GM21529 (cell line): ENCODE measurements around the gene NSUN7.
A peak's percentile ranks its signal among the peaks of the same experiment; 100 is the strongest.
"Not testable (repeated sequence)": the region's sequence is repeated elsewhere in the genome, so short reads cannot be mapped to it uniquely, and the experiment has no call there.

Experiments
- ATAC-seq: cut with Tn5 transposase; IDR thresholded peaks from one replicate; pipeline ENCODE4 v1.9.1; 2021; ENCODE audit not compliant: unreplicated experiment

The NSUN7 gene

GRCh38 chr4:40749717-40750460 lies at the start of gene NSUN7:
Gene NSUN7, plus strand, starts transcription at chr4:40749955. Its CDS starts 739 bp downstream, at chr4:40750694.
- ATAC-seq: peak; percentile 52

GRCh38 chr4:40702137-40702799 lies 47.5 kb upstream of the NSUN7 start:
- no peak for ATAC-seq

- no peak for ATAC-seq
These were observed 47.0 kb upstream of the NSUN7 start for GRCh38 chr4:40702800-40703151.

- no peak for ATAC-seq
These were observed 45.7 kb upstream of the NSUN7 start for GRCh38 chr4:40704073-40704472.

- no peak for ATAC-seq
These were observed 39.1 kb upstream of the NSUN7 start for GRCh38 chr4:40710484-40711254.

- ATAC-seq: not testable (repeated sequence)
These were observed 36.8 kb upstream of the NSUN7 start for GRCh38 chr4:40713001-40713400.

GRCh38 chr4:40713798-40714197 lies 36.0 kb upstream of the NSUN7 start:
- ATAC-seq: no peak

- ATAC-seq: no peak
These were observed 31.2 kb upstream of the NSUN7 start for GRCh38 chr4:40718586-40718985.

GRCh38 chr4:40719008-40719623 lies 30.6 kb upstream of the NSUN7 start:
- peak; percentile 67 for ATAC-seq

GRCh38 chr4:40720351-40720750 lies 29.4 kb upstream of the NSUN7 start:
- no peak for ATAC-seq

GRCh38 chr4:40720916-40721315 lies 28.8 kb upstream of the NSUN7 start:
- ATAC-seq: no peak

- no peak for ATAC-seq
These were observed 28.0 kb upstream of the NSUN7 start for GRCh38 chr4:40721730-40722171.

- peak; percentile 71 for ATAC-seq
These were observed 27.1 kb upstream of the NSUN7 start for GRCh38 chr4:40722576-40723161.

GRCh38 chr4:40723728-40724127 lies 26.0 kb upstream of the NSUN7 start:
- ATAC-seq: no peak

GRCh38 chr4:40728333-40728732 lies 21.4 kb upstream of the NSUN7 start:
- ATAC-seq: no peak

- ATAC-seq: no peak
These were observed 20.2 kb upstream of the NSUN7 start for GRCh38 chr4:40729555-40729954.

GRCh38 chr4:40730091-40730679 lies 19.6 kb upstream of the NSUN7 start:
- ATAC-seq: no peak

GRCh38 chr4:40731361-40731760 lies 18.4 kb upstream of the NSUN7 start:
- no peak for ATAC-seq

GRCh38 chr4:40731792-40732245 lies 17.9 kb upstream of the NSUN7 start:
- peak; percentile 75 for ATAC-seq

GRCh38 chr4:40733752-40734151 lies 16.0 kb upstream of the NSUN7 start:
- no peak for ATAC-seq
